SK-N-SH (cell line): ENCODE measurements around the gene HSD17B4. TPM values are rescaled to one million over a fixed set of nuclear protein-coding genes. Genes with fewer than 3 reads are reported as not detected.

Source experiments
- CTCF ChIA-PET: fragments of 300-600, 350-600 bp; formaldehyde crosslinking; extraction: SDS; loops from one replicate; lab custom pipeline; 2021; lab: Yijun Ruan, JAX
- POLR2A ChIA-PET: fragments of 350-600 bp; sonication (Branson Sonifier 250); formaldehyde crosslinking; extraction: SDS; loops from one replicate; lab custom pipeline; 2020; ENCODE audit warnings: antibody characterized with exemption, inconsistent platforms; lab: Yijun Ruan, JAX
- DNase-seq: peaks from one replicate; pipeline ENCODE4 v3.0.0; 2012
- H2AFZ ChIP-seq: fragments of 200-600 bp; sonication (generic); 2 replicates; pipeline ENCODE4 v1.8.1; 2016; ENCODE audit warnings: antibody characterized with exemption, mild to moderate bottlenecking, low read depth
- H3F3A ChIP-seq: fragments of 200-600 bp; sonication (generic); replicated peaks from 2 replicates; pipeline ENCODE3; 2016; ENCODE audit warnings: antibody characterized with exemption, mild to moderate bottlenecking; ENCODE audit not compliant: insufficient read depth
- H3K27ac ChIP-seq, 2 experiments: fragments of 200-500 bp in 1 of 2; fragments of 200-600 bp in 1 of 2; sonication (Bioruptor generic) in 1 of 2; sonication (generic), shearing (Covaris generic) in 1 of 2; 2 replicates each; pipeline versions ENCODE4 v1.5.1 to v1.6.1; 2014 to 2016; ENCODE audit warnings: low read depth in 2 of 2, inconsistent platforms in 1 of 2, low read length in 1 of 2, mild to moderate bottlenecking in 1 of 2, mixed read lengths in 1 of 2
- H3K27me3 ChIP-seq: fragments of 200-600 bp; sonication (generic), shearing (Covaris generic); 2 replicates; pipeline ENCODE4 v1.6.1; 2016; ENCODE audit warnings: mixed run types; ENCODE audit not compliant: insufficient read depth
- H3K36me3 ChIP-seq, 2 experiments: fragments of 200-500 bp in 1 of 2; fragments of 200-600 bp in 1 of 2; sonication (Bioruptor generic) in 1 of 2; sonication (generic) in 1 of 2; replicated peaks in 1 of 2; 2 replicates each; pipeline versions ENCODE3 to v1.5.1; 2014 to 2016; ENCODE audit warnings: low read length in 1 of 2, mild to moderate bottlenecking in 1 of 2; ENCODE audit not compliant: insufficient read depth in 2 of 2, control insufficient read depth in 1 of 2
- H3K4me1 ChIP-seq, 2 experiments: fragments of 200-500 bp in 1 of 2; fragments of 200-600 bp in 1 of 2; sonication (Bioruptor generic) in 1 of 2; sonication (generic), shearing (Covaris generic) in 1 of 2; 2 replicates each; pipeline versions ENCODE4 v1.5.1 to v1.6.1; 2014 to 2016; ENCODE audit warnings: low read depth in 1 of 2, low read length in 1 of 2, mixed run types in 1 of 2; ENCODE audit not compliant: insufficient read depth in 2 of 2, control insufficient read depth in 1 of 2
- H3K4me2 ChIP-seq: fragments of 200-600 bp; sonication (generic), shearing (Covaris generic); 2 replicates; pipeline ENCODE4 v1.6.1; 2017; ENCODE audit warnings: mixed run types
- H3K4me3 ChIP-seq, 2 experiments: fragments of 200-500 bp in 1 of 2; fragments of 200-600 bp in 1 of 2; sonication (Bioruptor generic) in 1 of 2; sonication (generic), shearing (Covaris generic) in 1 of 2; 2 replicates each; pipeline versions ENCODE4 v1.5.1 to v1.8.1; 2014 to 2016; ENCODE audit warnings: low read depth in 2 of 2, inconsistent platforms in 1 of 2, low read length in 1 of 2, mild to moderate bottlenecking in 1 of 2, mixed read lengths in 1 of 2, moderate library complexity in 1 of 2
- H3K79me2 ChIP-seq: fragments of 200-600 bp; sonication (generic); 2 replicates; pipeline ENCODE4 v1.8.1; 2017; ENCODE audit warnings: mild to moderate bottlenecking; ENCODE audit not compliant: insufficient read depth
- H3K9ac ChIP-seq: fragments of 200-600 bp; sonication (generic); 2 replicates; pipeline ENCODE4 v1.6.1; 2017; ENCODE audit warnings: mixed run types
- H3K9me2 ChIP-seq: fragments of 200-600 bp; sonication (generic); 2 replicates; pipeline ENCODE4 v1.6.1; 2017; ENCODE audit warnings: mixed run types
- H3K9me3 ChIP-seq: fragments of 200-600 bp; sonication (generic); 2 replicates; pipeline ENCODE4 v1.6.1; 2017; ENCODE audit warnings: mixed run types, mild to moderate bottlenecking, moderate library complexity
- H4K20me1 ChIP-seq: fragments of 200-600 bp; sonication (generic); 2 replicates; pipeline ENCODE4 v1.6.1; 2017; ENCODE audit warnings: mild to moderate bottlenecking, mixed run types; ENCODE audit not compliant: insufficient read depth
- EZH2phosphoT487 ChIP-seq: fragments of 200-600 bp; sonication (generic); IDR thresholded peaks from 2 replicates; pipeline ENCODE4 v1.6.1; 2017; ENCODE audit warnings: low read depth, mixed run types, mild to moderate bottlenecking, antibody characterized with exemption, moderate library complexity, borderline replicate concordance
- FOSL2 ChIP-seq: IDR thresholded peaks from 2 replicates; pipeline ENCODE4 v1.4.0; 2012; ENCODE audit warnings: low read depth, mild to moderate bottlenecking, moderate library complexity, borderline replicate concordance
- GABPA ChIP-seq: IDR thresholded peaks from 2 replicates; pipeline ENCODE4 v1.4.0; 2012; ENCODE audit warnings: low read depth, mild to moderate bottlenecking
- GATA2 ChIP-seq: sonication (generic); formaldehyde crosslinking; IDR thresholded peaks from 2 replicates; pipeline ENCODE4 v1.5.0; 2020; ENCODE audit warnings: mild to moderate bottlenecking, missing genetic modification reagents
- NFIC ChIP-seq: IDR thresholded peaks from 2 replicates; pipeline ENCODE4 v1.4.0; 2012; ENCODE audit warnings: borderline replicate concordance
- RAD21 ChIP-seq: IDR thresholded peaks from 2 replicates; pipeline ENCODE4 v1.6.1; 2012; ENCODE audit warnings: mild to moderate bottlenecking, low read length
- RCOR1 ChIP-seq: fragments of 150-350 bp; IDR thresholded peaks from 2 replicates; pipeline ENCODE4 v1.6.1; 2017; ENCODE audit warnings: antibody characterized with exemption, low read length
- REST ChIP-seq: IDR thresholded peaks from 2 replicates; pipeline ENCODE4 v1.6.1; 2012; ENCODE audit warnings: mild to moderate bottlenecking, low read depth, low read length, moderate library complexity
- YY1 ChIP-seq: IDR thresholded peaks from 2 replicates; pipeline ENCODE4 v1.4.0; 2012; ENCODE audit warnings: low read depth, mild to moderate bottlenecking
- WGBS: methylation state at CpG from one replicate; pipeline ENCODE4 v1.1.6; 2017; ENCODE audit warnings: low lambda C conversion rate; 5-methylcytosine and 5-hydroxymethylcytosine counted together
- polyA plus RNA-seq, 3 experiments: library from polyadenylated mRNA; depleted of rRNA; stranded (reverse); fragments of >200 nt; gene quantifications; 2 replicates each; pipeline ENCODE4 v1.2.3, GENCODE V29; 2012
- TF ChIP-seq, protein P1 (sequence below): IDR thresholded peaks from 2 replicates; pipeline ENCODE4 v1.4.0; 2012; ENCODE audit warnings: low read depth, borderline replicate concordance

HSD17B4 gene
- polyA plus RNA-seq, 1 of the 3 experiments (the other 2 are of a cell fraction): 119 TPM

DNA sequence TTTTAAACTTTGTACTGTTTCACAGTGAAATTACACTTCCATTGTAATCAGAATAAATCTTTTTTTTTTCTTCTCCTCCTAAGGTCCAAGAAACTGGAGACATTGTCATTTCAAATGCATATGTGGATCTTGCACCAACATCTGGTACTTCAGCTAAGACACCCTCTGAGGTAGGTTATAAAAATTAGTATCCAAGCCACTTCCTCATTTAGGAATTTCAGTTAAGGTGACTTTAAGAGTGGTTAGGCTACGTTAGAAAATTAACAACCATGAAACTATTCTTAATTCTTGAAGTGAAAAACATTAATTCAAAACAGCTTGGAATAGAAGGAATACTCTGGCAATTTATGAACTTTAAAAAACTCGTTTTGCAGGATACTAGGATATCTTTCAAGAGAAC is 77.5 kb downstream of the HSD17B4 start (continued):
- no peak for TF ChIP-seq REST

- H3K4me3 ChIP-seq: no peak overlapping the region
- no peaks in the 10 kb centered on the region for H3K27me3 ChIP-seq
- no peak overlapping the region for H3K27ac ChIP-seq
- TF ChIP-seq RAD21 (no peak), RCOR1 (no peak), GATA2 (CRISPR knock-in tag) (no peak), GABPA (no peak), EZH2phosphoT487 (no peak), YY1 (no peak)
- TF ChIP-seq, protein P1, sequence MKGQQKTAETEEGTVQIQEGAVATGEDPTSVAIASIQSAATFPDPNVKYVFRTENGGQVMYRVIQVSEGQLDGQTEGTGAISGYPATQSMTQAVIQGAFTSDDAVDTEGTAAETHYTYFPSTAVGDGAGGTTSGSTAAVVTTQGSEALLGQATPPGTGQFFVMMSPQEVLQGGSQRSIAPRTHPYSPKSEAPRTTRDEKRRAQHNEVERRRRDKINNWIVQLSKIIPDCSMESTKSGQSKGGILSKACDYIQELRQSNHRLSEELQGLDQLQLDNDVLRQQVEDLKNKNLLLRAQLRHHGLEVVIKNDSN: no peak
- H3K9me2 ChIP-seq: no peaks in the 10 kb centered on the region
- no peaks in the 10 kb centered on the region for H3K9me3 ChIP-seq
- H3F3A ChIP-seq: peaks cover 4% of the 10 kb centered on the region
- CTCF ChIA-PET: no interaction called here
- no peak overlapping the region for H2AFZ ChIP-seq
- H3K4me2 ChIP-seq: no peak overlapping the region
- no peaks in the 10 kb centered on the region for H3K4me1 ChIP-seq
- H3K36me3 ChIP-seq: peaks cover 55 to 59% of the 10 kb centered on the region in 2 experiments
- 86% methylated on average over 3 of the region's 3 CpGs for WGBS
- H3K79me2 ChIP-seq: no peaks in the 10 kb centered on the region
- no peak for DNase-seq
- H4K20me1 ChIP-seq: no peaks in the 10 kb centered on the region
- H3K9ac ChIP-seq: no peak overlapping the region
- POLR2A ChIA-PET: no interaction called here
Observed at GRCh38 chr5:119532637-119533036, 80.3 kb downstream of the HSD17B4 start.

DNA sequence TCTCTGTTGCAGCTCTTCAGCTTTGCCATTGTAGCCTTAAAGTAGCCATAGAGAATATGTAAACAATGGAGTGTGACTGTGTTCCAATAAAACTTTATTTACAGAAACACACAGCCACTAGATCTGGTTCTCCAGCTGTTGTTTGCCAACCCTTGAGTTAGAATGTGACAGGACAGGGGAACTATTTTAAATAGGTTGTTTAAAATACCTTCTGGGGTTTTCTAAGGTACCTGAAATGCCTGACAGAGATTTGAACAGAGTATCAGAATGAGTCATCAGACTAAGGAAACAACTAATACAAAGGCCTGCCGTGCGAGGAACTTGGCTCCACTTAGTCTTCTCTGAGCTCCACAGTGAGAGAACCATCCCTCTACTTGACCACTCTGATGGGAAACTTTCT is 85.4 kb downstream of the HSD17B4 start:
- Histone ChIP-seq H3F3A (no peaks in the 10 kb centered on the region), H3K4me2 (no peak overlapping the region), H3K36me3 (peaks cover 23 to 46% of the 10 kb centered on the region in 2 experiments), H3K27me3 (no peaks in the 10 kb centered on the region), H3K9me3 (no peaks in the 10 kb centered on the region), H3K4me3 (no peak overlapping the region), H3K27ac (no peak overlapping the region), H4K20me1 (no peaks in the 10 kb centered on the region), H3K9me2 (no peaks in the 10 kb centered on the region), H3K9ac (no peak overlapping the region), H2AFZ (no peak overlapping the region), H3K79me2 (no peaks in the 10 kb centered on the region), H3K4me1 (no peaks in the 10 kb centered on the region)
- WGBS: 69% methylated on average over 2 of the region's 2 CpGs
- TF ChIP-seq FOSL2: 0 out of 2 replicates have a peak, but pooled peaks have one; percentile 8
- no peak for TF ChIP-seq NFIC
- no peak for DNase-seq
- ChIA-PET CTCF (no interaction called here), POLR2A (no interaction called here)
